ENCODE results near the gene TXN2.

TXN2 gene

DNA sequence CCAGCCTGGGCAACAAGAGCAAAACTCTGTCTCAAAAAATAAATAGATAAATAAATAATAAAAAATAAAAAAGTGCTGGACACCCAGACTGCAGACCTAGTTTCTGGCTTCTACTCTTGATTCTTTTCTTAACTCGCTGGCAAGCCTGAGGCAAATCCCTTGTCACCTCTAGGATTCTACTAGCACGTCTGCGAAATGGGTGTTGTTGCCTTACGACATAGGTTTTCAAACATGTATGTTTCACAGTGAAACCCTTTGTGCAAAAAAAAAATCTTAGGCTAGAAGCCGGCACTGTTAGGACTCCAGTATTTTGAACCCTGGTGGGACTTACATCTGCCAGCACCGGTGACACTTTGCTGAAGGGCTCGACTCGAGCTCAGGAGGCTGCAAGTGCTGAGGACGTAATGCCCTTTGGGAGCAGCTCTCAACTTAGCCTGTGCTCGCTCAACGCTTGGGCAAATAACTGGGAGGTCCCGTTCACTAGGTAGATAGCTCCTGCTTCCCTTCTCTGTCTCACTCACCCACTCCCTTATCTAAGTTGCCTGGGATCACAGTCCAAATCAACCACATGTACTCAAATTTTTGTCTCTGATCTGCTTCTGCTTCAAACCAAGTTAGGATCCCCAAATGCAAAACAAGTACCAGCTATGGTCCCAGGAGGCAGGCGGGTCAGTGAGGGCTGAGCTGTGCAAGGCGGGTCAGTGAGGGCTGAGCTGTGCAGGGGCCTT is 59.0 kb downstream of the TXN2 start:
- no peak for DNase-seq (ENCODE audit: low read depth, low spot score)
- no peak overlapping the region for H3K4me3 ChIP-seq (ENCODE audit: low read depth, low read length)
- TF ChIP-seq, protein P1, sequence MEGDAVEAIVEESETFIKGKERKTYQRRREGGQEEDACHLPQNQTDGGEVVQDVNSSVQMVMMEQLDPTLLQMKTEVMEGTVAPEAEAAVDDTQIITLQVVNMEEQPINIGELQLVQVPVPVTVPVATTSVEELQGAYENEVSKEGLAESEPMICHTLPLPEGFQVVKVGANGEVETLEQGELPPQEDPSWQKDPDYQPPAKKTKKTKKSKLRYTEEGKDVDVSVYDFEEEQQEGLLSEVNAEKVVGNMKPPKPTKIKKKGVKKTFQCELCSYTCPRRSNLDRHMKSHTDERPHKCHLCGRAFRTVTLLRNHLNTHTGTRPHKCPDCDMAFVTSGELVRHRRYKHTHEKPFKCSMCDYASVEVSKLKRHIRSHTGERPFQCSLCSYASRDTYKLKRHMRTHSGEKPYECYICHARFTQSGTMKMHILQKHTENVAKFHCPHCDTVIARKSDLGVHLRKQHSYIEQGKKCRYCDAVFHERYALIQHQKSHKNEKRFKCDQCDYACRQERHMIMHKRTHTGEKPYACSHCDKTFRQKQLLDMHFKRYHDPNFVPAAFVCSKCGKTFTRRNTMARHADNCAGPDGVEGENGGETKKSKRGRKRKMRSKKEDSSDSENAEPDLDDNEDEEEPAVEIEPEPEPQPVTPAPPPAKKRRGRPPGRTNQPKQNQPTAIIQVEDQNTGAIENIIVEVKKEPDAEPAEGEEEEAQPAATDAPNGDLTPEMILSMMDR (IDR thresholded peaks at IDR 0.05; ENCODE audit: insufficient read depth, low read length, missing control alignments): no peak
- CTCF ChIA-PET: no interaction called here
- POLR2A ChIA-PET: no interaction called here

DNA sequence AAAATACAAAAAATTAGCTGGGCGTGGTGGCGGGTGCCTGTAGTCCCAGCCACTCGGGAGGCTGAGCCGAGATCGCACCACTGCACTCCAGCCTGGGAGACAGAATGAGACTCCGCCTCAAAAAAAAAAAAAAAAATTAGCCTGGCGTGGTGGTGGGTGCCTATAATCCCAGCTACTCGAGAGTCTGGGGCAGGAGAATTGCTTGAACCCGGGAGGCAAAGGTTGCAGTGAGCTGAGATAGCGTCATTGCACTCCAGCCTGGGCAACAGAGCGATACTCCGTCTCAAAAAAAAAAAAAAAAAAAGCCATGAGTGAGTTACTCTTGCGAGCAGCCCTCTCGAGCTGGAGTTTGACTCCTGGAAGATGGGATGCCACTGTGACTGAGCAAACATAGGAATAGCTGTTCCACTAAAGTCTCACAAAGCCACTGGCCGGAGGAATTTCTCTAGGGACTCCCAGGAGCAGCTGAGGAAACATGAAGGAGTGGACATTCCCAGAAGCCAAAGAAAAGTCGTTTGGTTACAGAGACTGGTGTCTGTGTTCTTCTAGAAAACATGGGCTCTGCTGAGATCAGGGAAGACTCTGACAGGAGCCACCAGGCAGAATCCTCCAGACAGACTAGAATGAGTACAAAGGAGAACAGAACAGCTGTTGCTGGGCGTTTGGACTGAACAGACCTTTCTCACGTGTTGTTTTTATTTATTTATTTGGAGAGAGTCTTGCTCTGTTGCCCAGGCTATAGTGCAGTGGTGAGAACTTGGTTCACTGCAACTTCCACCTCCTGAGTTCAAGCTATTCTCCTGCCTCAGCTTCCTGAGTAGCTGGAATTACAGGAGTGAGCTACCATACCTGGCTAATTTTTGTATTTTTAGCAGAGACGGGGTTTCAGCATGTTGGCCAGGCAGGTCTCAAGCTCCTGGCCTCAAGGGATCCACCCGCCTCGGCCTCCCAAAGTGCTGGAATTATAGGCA is 61.2 kb downstream of the TXN2 start:
- ChIA-PET CTCF (interaction anchor here (1.4 kb wide), 1 partner anchor 21 kb away, joined by 5 read pairs; no protein-coding TSS in a partner anchor), POLR2A (interaction anchor here (0.7 to 1.2 kb wide), 3 partner anchors 22 to 39 kb away, joined by 3 to 5 read pairs (median 5); partner anchors contain the start of gene MYH9)
- DNase-seq (ENCODE audit: low read depth, low spot score): no peak
- TF ChIP-seq, protein P1 (IDR thresholded peaks at IDR 0.05; ENCODE audit: insufficient read depth, low read length, missing control alignments): no peak
- no peak overlapping the region for H3K4me3 ChIP-seq (ENCODE audit: low read depth, low read length)

DNA sequence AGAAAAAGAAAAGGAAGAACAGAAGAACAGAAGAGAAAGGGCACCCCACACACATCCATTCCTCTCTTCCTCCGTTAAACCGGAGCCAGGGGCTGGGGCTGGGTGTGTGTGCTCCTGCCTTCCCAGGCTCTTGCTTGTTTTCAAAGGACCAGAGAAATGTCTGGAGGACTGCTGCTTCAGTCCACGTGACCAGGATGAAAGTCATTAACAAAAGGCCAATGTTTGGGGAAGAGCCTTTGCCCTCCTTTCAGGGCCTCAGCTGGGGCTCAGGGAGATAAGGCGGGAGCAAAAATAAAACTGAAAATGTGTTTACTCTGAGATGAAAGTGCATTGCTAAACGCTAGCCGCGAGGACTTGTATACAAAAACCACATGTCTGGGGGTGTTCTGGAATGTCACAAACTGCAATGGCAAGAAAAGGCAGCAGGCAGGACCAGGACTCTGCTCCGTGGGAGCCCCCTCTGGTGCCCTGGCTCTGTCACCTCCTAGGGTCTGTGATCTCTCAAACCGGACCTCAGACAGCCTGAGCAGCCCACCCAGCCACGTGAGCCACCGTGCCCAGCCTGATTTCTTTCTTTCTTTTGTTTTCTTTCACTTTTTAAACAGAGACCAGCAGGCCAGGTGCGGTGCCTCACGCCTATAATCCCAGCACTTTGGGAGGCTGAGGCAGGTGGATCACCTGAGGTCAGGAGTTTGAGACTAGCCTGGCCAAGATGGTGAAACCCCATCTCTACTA is 62.1 kb downstream of the TXN2 start:
- TF ChIP-seq, protein P1 (IDR thresholded peaks at IDR 0.05; ENCODE audit: insufficient read depth, low read length, missing control alignments): no peak
- DNase-seq (ENCODE audit: low read depth, low spot score): no peak
- H3K4me3 ChIP-seq (ENCODE audit: low read depth, low read length): no peak overlapping the region
- POLR2A ChIA-PET: interaction anchor here (0.7 to 1.2 kb wide), 3 partner anchors 21 to 38 kb away, joined by 3 to 5 read pairs (median 5); partner anchors contain the start of gene MYH9
- CTCF ChIA-PET: interaction anchor here (1.4 kb wide), 1 partner anchor 20 kb away, joined by 5 read pairs; no protein-coding TSS in a partner anchor

DNA sequence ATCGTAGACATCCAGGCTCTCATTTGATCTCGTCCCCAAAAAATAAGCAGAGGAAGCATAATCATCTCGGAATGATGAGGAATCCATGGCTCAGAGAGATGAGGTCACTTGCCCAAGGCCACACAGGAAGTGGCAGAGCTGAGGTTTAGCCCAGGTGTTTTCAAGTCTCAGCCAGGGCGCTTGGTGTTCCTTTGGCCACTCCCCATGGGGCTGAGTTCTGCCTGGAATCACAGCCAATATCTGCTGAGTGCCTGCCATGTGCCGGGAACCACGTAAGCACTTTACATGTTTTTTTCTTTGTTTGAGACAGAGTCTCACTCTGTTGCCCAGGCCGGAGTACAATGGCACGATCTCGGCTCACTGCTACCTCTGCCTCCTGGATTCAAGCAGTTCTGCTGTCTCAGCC is 64.2 kb downstream of the TXN2 start:
- CTCF ChIA-PET: no interaction called here
- H3K4me3 ChIP-seq (ENCODE audit: low read depth, low read length): no peak overlapping the region
- TF ChIP-seq, protein P1 (IDR thresholded peaks at IDR 0.05; ENCODE audit: insufficient read depth, low read length, missing control alignments): no peak
- POLR2A ChIA-PET: interaction anchor here (1.2 kb wide), 1 partner anchor 29 kb away, joined by 4 read pairs; the partner anchor contains the start of gene MYH9
- no peak for DNase-seq (ENCODE audit: low read depth, low spot score)

Data from AG04449 (cell line).